ENCODE measurements around the gene HSD17B11.
"Not testable (repeated sequence)": the region's sequence is repeated elsewhere in the genome, so short reads cannot be mapped to it uniquely, and the experiment has no call there.

HSD17B11 gene

DNA sequence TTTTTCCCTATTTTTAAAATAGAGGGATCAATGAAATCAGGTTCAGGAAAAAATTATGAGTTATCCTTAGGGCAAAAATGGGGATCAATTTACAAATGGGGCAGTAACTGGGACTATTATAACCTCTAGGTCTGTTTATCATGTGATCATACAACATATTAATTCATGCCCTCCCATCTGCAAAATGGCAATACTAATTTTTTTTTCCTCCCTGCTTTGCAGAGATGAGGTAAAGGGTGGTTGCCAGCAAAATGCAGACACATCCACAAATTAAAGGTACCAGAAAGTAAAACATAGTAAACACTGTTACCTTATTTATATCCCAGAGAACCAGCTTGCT is 467 bp downstream of the HSD17B11 start:
- no peak for DNase-seq
- no peaks in the 10 kb centered on the region for H3K9me3 ChIP-seq (ENCODE audit: insufficient read depth, low read depth, low read length)
- peak overlapping the region; percentile 64 for H3K4me3 ChIP-seq (ENCODE audit: low read depth, low read length)
- H3K27ac ChIP-seq (ENCODE audit: low read depth, low read length) = peak overlapping the region; percentile 7
- no peak overlapping the region for H2BK12ac ChIP-seq (ENCODE audit: low read length)
- H3K18ac ChIP-seq (ENCODE audit: low read length) = no peak overlapping the region
- peak overlapping the region; percentile 13 for H4K91ac ChIP-seq (ENCODE audit: low read depth, low read length)
- no peak overlapping the region for H3K23ac ChIP-seq (ENCODE audit: low read length)
- H2AFZ ChIP-seq (ENCODE audit: insufficient read depth, low read length, poor library complexity) = no peak overlapping the region
- no peak overlapping the region for H3K4ac ChIP-seq (ENCODE audit: low read depth, low read length)
- H2AK5ac ChIP-seq (ENCODE audit: low read length) = no peak overlapping the region
- no peaks in the 10 kb centered on the region for H3K79me2 ChIP-seq (ENCODE audit: control insufficient read depth, insufficient read depth, low read length, poor library complexity)
- no peaks in the 10 kb centered on the region for H3K27me3 ChIP-seq (ENCODE audit: insufficient read depth, low read length)
- no peaks in the 10 kb centered on the region for H3K36me3 ChIP-seq (ENCODE audit: control insufficient read depth in 1 of 2, insufficient read depth in 2 of 2, low read length in 2 of 2)
- no peak overlapping the region for H2BK5ac ChIP-seq (ENCODE audit: low read depth, low read length, poor library complexity)
- H3K79me1 ChIP-seq (ENCODE audit: low read length) = peaks cover 5% of the 10 kb centered on the region
- no peak overlapping the region for H2BK120ac ChIP-seq (ENCODE audit: insufficient read depth, low read length, poor library complexity)
- H4K8ac ChIP-seq (ENCODE audit: low read depth, low read length) = no peak overlapping the region
- peaks cover 0 to 4% of the 10 kb centered on the region in 2 experiments for H3K4me1 ChIP-seq (ENCODE audit: control insufficient read depth in 1 of 2, insufficient read depth in 2 of 2, low read length in 2 of 2)
- H4K12ac ChIP-seq (ENCODE audit: low read depth, low read length) = no peak overlapping the region
- no peak overlapping the region for H3K9ac ChIP-seq (ENCODE audit: low read length)
- H3K14ac ChIP-seq (ENCODE audit: low read length) = no peak overlapping the region
- peak overlapping the region; percentile 70 for H3K4me2 ChIP-seq (ENCODE audit: low read length)

GRCh38 chr4:87390055-87390454 is 933 bp downstream of the HSD17B11 start:
- not testable (repeated sequence) for H4K8ac ChIP-seq (ENCODE audit: low read depth, low read length); H2BK120ac ChIP-seq (ENCODE audit: insufficient read depth, low read length, poor library complexity); H3K9me3 ChIP-seq (ENCODE audit: insufficient read depth, low read depth, low read length); H3K79me2 ChIP-seq (ENCODE audit: control insufficient read depth, insufficient read depth, low read length, poor library complexity); H3K14ac ChIP-seq (ENCODE audit: low read length); H2BK5ac ChIP-seq (ENCODE audit: low read depth, low read length, poor library complexity); H2AFZ ChIP-seq (ENCODE audit: insufficient read depth, low read length, poor library complexity); H3K4me3 ChIP-seq (ENCODE audit: low read depth, low read length); H3K27ac ChIP-seq (ENCODE audit: low read depth, low read length); H2BK12ac ChIP-seq (ENCODE audit: low read length); H3K4ac ChIP-seq (ENCODE audit: low read depth, low read length); H4K91ac ChIP-seq (ENCODE audit: low read depth, low read length); H3K9ac ChIP-seq (ENCODE audit: low read length); H3K27me3 ChIP-seq (ENCODE audit: insufficient read depth, low read length); H2AK5ac ChIP-seq (ENCODE audit: low read length); H3K4me1 ChIP-seq (ENCODE audit: control insufficient read depth in 1 of 2, insufficient read depth in 2 of 2, low read length in 2 of 2); H3K36me3 ChIP-seq (ENCODE audit: control insufficient read depth in 1 of 2, insufficient read depth in 2 of 2, low read length in 2 of 2); H3K23ac ChIP-seq (ENCODE audit: low read length); H3K79me1 ChIP-seq (ENCODE audit: low read length); DNase-seq; H4K12ac ChIP-seq (ENCODE audit: low read depth, low read length); H3K18ac ChIP-seq (ENCODE audit: low read length)
- peak overlapping the region; percentile 27 for H3K4me2 ChIP-seq (ENCODE audit: low read length)
- WGBS (ENCODE audit: extremely low coverage, insufficient coverage, insufficient read length) = no CpG with 5 or more reads among the region's 20 CpGs

DNA sequence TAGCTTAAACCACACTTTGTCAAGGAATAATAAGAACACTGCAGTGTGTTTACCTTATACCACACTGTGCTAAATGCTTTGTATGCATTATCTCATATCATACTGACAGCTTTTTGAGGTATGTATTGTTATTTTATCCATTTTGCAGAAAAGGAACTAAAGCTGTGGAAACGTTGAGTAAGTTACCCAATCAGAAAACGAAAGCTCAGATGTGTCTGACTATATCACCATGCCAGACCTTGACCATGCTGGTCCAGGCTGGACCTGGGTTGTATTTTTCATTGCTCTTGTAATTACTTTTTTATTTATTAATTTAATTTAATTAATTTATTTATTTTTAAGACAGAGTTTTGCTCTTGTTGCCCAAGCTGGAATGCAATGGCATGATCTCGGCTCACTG is 2.1 kb downstream of the HSD17B11 start:
- Histone ChIP-seq H3K4me2 (ENCODE audit: low read length) (no peak overlapping the region), H3K14ac (ENCODE audit: low read length) (no peak overlapping the region), H2BK5ac (ENCODE audit: low read depth, low read length, poor library complexity) (no peak overlapping the region), H3K79me2 (ENCODE audit: control insufficient read depth, insufficient read depth, low read length, poor library complexity) (no peaks in the 10 kb centered on the region), H2BK12ac (ENCODE audit: low read length) (no peak overlapping the region), H2AFZ (ENCODE audit: insufficient read depth, low read length, poor library complexity) (no peak overlapping the region), H3K23ac (ENCODE audit: low read length) (no peak overlapping the region), H3K36me3 (ENCODE audit: control insufficient read depth in 1 of 2, insufficient read depth in 2 of 2, low read length in 2 of 2) (no peaks in the 10 kb centered on the region), H3K9ac (ENCODE audit: low read length) (no peak overlapping the region), H3K79me1 (ENCODE audit: low read length) (peaks cover 5% of the 10 kb centered on the region), H3K27me3 (ENCODE audit: insufficient read depth, low read length) (no peaks in the 10 kb centered on the region), H3K4me3 (ENCODE audit: low read depth, low read length) (no peak overlapping the region), H3K18ac (ENCODE audit: low read length) (no peak overlapping the region), H4K12ac (ENCODE audit: low read depth, low read length) (no peak overlapping the region), H4K8ac (ENCODE audit: low read depth, low read length) (no peak overlapping the region), H3K4me1 (ENCODE audit: control insufficient read depth in 1 of 2, insufficient read depth in 2 of 2, low read length in 2 of 2) (peaks cover 0 to 4% of the 10 kb centered on the region in 2 experiments), H2BK120ac (ENCODE audit: insufficient read depth, low read length, poor library complexity) (no peak overlapping the region), H4K91ac (ENCODE audit: low read depth, low read length) (no peak overlapping the region), H3K27ac (ENCODE audit: low read depth, low read length) (no peak overlapping the region), H3K4ac (ENCODE audit: low read depth, low read length) (no peak overlapping the region), H2AK5ac (ENCODE audit: low read length) (no peak overlapping the region), H3K9me3 (ENCODE audit: insufficient read depth, low read depth, low read length) (no peaks in the 10 kb centered on the region)
- DNase-seq = no peak
- WGBS (ENCODE audit: extremely low coverage, insufficient coverage, insufficient read length) = no CpG with 5 or more reads among the region's 3 CpGs

DNA sequence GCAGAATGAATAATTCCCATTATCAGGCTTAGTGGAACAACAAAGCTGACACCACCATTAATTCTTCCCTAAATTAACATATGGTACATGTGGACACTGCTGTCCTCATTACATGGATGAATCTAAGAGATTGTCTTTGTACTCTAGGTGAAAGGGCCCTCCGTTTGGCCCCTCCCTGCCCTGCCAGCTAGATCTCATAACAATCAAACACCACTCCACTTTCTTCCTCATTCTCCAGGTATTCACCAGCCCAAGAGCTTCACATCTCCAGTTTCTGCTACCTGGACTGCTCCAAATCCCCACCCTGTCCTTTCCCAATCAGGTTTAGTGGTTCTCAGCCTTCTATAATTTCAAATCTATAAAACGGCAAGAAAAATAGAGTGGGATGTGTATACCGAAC is 3.8 kb downstream of the HSD17B11 start:
- H3K27me3 ChIP-seq (ENCODE audit: insufficient read depth, low read length) = no peaks in the 10 kb centered on the region
- no peak overlapping the region for H3K4me3 ChIP-seq (ENCODE audit: low read depth, low read length)
- H3K18ac ChIP-seq (ENCODE audit: low read length) = no peak overlapping the region
- H3K9ac ChIP-seq (ENCODE audit: low read length) = no peak overlapping the region
- no peak overlapping the region for H4K12ac ChIP-seq (ENCODE audit: low read depth, low read length)
- no peak overlapping the region for H3K23ac ChIP-seq (ENCODE audit: low read length)
- peaks cover 0 to 4% of the 10 kb centered on the region in 2 experiments for H3K4me1 ChIP-seq (ENCODE audit: control insufficient read depth in 1 of 2, insufficient read depth in 2 of 2, low read length in 2 of 2)
- no peak overlapping the region for H4K8ac ChIP-seq (ENCODE audit: low read depth, low read length)
- H3K4me2 ChIP-seq (ENCODE audit: low read length) = no peak overlapping the region
- H3K14ac ChIP-seq (ENCODE audit: low read length) = no peak overlapping the region
- DNase-seq = no peak
- no peak overlapping the region for H4K91ac ChIP-seq (ENCODE audit: low read depth, low read length)
- H3K4ac ChIP-seq (ENCODE audit: low read depth, low read length) = no peak overlapping the region
- no peaks in the 10 kb centered on the region for H3K36me3 ChIP-seq (ENCODE audit: control insufficient read depth in 1 of 2, insufficient read depth in 2 of 2, low read length in 2 of 2)
- no peak overlapping the region for H2AK5ac ChIP-seq (ENCODE audit: low read length)
- H3K79me1 ChIP-seq (ENCODE audit: low read length) = peaks cover 5% of the 10 kb centered on the region
- no CpG with 5 or more reads among the region's 3 CpGs for WGBS (ENCODE audit: extremely low coverage, insufficient coverage, insufficient read length)
- H2AFZ ChIP-seq (ENCODE audit: insufficient read depth, low read length, poor library complexity) = no peak overlapping the region
- no peak overlapping the region for H2BK12ac ChIP-seq (ENCODE audit: low read length)
- no peaks in the 10 kb centered on the region for H3K9me3 ChIP-seq (ENCODE audit: insufficient read depth, low read depth, low read length)
- no peaks in the 10 kb centered on the region for H3K79me2 ChIP-seq (ENCODE audit: control insufficient read depth, insufficient read depth, low read length, poor library complexity)
- no peak overlapping the region for H3K27ac ChIP-seq (ENCODE audit: low read depth, low read length)
- H2BK5ac ChIP-seq (ENCODE audit: low read depth, low read length, poor library complexity) = no peak overlapping the region
- no peak overlapping the region for H2BK120ac ChIP-seq (ENCODE audit: insufficient read depth, low read length, poor library complexity)

Measured in trophoblast cell (in vitro differentiated cells and primary cell).